CD4-positive, alpha-beta T cell (primary cell): Measurements from ENCODE around the gene SLC5A2. TPM values are rescaled to one million over a fixed set of nuclear protein-coding genes. Genes with fewer than 3 reads are reported as not detected.
"Not testable (repeated sequence)": the region's sequence is repeated elsewhere in the genome, so short reads cannot be mapped to it uniquely, and the experiment has no call there.

ENCODE experiments used
- ATAC-seq: fragments of 200-7000 bp; cut with Tn5 transposase; one replicate; pipeline ENCODE4 v1.10.0; 2022; ENCODE audit warnings: mild to moderate bottlenecking; ENCODE audit not compliant: poor library complexity
- CTCF ChIA-PET: fragments of 350-600 bp; sonication (Branson Sonifier 250); formaldehyde crosslinking; loops from one replicate; lab custom pipeline; 2021; ENCODE audit warnings: antibody characterized with exemption, inconsistent platforms; lab: Charles Lee
- POLR2A ChIA-PET: fragments of 350-600 bp; sonication (Branson Sonifier 250); formaldehyde crosslinking; loops from one replicate; lab custom pipeline; 2021; ENCODE audit warnings: antibody characterized with exemption, inconsistent platforms; lab: Charles Lee
- DNase-seq, 14 experiments: peaks; one replicate each; pipeline ENCODE4 v3.0.0-alpha.2; 2013 to 2020; ENCODE audit warnings: mixed read lengths in 2 of 14
- H3K27ac ChIP-seq, 2 donors: one replicate each; pipeline versions ENCODE4 v1.5.1 to v1.7.0; 2013; ENCODE audit warnings: low read length in 2 of 2, low read depth in 1 of 2, mild to moderate bottlenecking in 1 of 2
- H3K27me3 ChIP-seq, 2 experiments: 1 replicate in 1 of 2; 2 replicates in 1 of 2; pipeline versions ENCODE4 v1.6.1 to v1.7.0; 2013; ENCODE audit warnings: low read length in 2 of 2, control low read depth in 1 of 2, mild to moderate bottlenecking in 1 of 2, moderate library complexity in 1 of 2; ENCODE audit not compliant: insufficient read depth in 2 of 2, control insufficient read depth in 1 of 2
- H3K36me3 ChIP-seq: one replicate; pipeline ENCODE4 v1.6.1; 2013; ENCODE audit warnings: low read length, control low read depth; ENCODE audit not compliant: insufficient read depth
- H3K4me1 ChIP-seq: one replicate; pipeline ENCODE4 v1.6.1; 2013; ENCODE audit warnings: low read length, control low read depth; ENCODE audit not compliant: insufficient read depth
- H3K4me3 ChIP-seq: one replicate; pipeline ENCODE4 v1.5.1; 2013; ENCODE audit warnings: mild to moderate bottlenecking, low read length, moderate library complexity
- H3K9me3 ChIP-seq, 2 experiments: 1 replicate in 1 of 2; 2 replicates in 1 of 2; pipeline versions ENCODE4 v1.6.1 to v1.7.0; 2013; ENCODE audit warnings: low read length in 2 of 2, mild to moderate bottlenecking in 2 of 2, control low read depth in 1 of 2, moderate library complexity in 1 of 2; ENCODE audit not compliant: control insufficient read depth in 1 of 2, insufficient read depth in 1 of 2
- H3K27ac Mint-ChIP-seq: one replicate; pipeline ENCODE4 v1.8.0; 2020; ENCODE audit warnings: mixed read lengths
- H3K27me3 Mint-ChIP-seq: one replicate; pipeline ENCODE4 v1.8.0; 2021; ENCODE audit warnings: mixed read lengths
- H3K36me3 Mint-ChIP-seq: one replicate; pipeline ENCODE4 v1.8.0; 2021; ENCODE audit warnings: low read depth, mixed read lengths
- H3K4me1 Mint-ChIP-seq: one replicate; pipeline ENCODE4 v1.8.0; 2021; ENCODE audit warnings: low read depth, mixed read lengths
- H3K4me3 Mint-ChIP-seq: one replicate; pipeline ENCODE4 v1.8.0; 2020; ENCODE audit warnings: mild to moderate bottlenecking, mixed read lengths
- H3K9me3 Mint-ChIP-seq: one replicate; pipeline ENCODE4 v1.8.0; 2020; ENCODE audit warnings: mixed read lengths
- intact Hi-C, 2 experiments: fragments of 100-400 bp; cut with DNase I in 1 of 2; cut with micrococcal nuclease in 1 of 2; formaldehyde crosslinking; loops; one replicate each; pipeline versions ENCODE4 v1.15.1 to v1.9.0; 2023 to 2025; cut with DNase I, micrococcal nuclease
- total RNA-seq, 174 experiments: library from RNA in 2 of 174; stranded (reverse) in 2 of 174; gene quantifications; one replicate each; pipeline ENCODE4 v1.2.3 and lab custom pipeline; 2021 to 2026
- TF ChIP-seq, protein P1 (sequence below): fragments of 200-600 bp; IDR thresholded peaks from one replicate; pipeline ENCODE4 v1.8.0; 2022; ENCODE audit warnings: antibody characterized with exemption, mild to moderate bottlenecking

SLC5A2 gene
- total RNA-seq, 2 experiments from 2014 or later = 4.1 to 5.3 TPM

DNA sequence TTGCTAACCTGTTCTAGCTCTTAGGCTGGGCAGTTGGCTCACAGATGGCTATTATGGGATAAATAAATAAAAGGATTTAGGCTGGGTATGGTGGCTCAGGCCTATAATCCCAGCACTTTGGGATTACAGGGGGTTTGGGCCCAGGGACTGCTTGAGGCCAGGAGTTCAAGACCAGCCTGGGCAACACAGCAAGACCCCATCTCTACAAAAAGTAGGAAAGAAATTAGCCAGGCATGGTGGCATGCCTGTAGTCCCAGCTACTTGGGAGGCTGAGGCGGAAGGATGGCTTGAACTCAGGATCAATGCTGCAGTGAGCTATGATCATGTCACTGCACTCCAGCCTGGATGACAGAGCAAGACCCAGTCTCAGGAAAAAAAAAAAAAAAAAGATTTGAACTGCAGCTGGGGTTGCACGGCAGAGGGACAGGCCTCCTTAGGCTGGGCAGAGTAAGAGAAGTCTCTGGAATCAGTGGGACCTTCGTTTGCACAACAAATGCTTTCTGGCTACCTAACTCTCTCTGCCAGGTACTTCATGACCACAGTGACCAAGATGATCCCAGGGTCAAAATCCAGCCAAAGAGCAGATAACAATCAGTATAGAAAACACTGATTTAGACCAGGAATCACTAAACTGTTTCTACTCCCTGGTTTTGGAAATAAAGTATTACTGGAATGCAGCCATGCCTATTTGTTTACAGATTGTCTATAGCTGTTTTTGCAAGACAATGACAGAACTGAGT, 18.5 kb downstream of the SLC5A2 start:
- DNase-seq (no peak), ATAC-seq (no peak)
- Histone ChIP-seq H3K4me3 (no peak overlapping the region), H3K27me3 (no peaks in the 10 kb centered on the region), H3K4me1 (peaks cover 6% of the 10 kb centered on the region), H3K9me3 (no peaks in the 10 kb centered on the region), H3K27ac (no peak overlapping the region), H3K36me3 (peaks cover 52% of the 10 kb centered on the region)
- H3K4me3 Mint-ChIP-seq = no peak overlapping the region
- H3K9me3 Mint-ChIP-seq = no peaks in the 10 kb centered on the region
- POLR2A ChIA-PET = interaction anchor here (1.4 kb wide), 1 partner anchor 212 kb away, joined by 4 read pairs; a partner anchor contains a TSS
- peaks cover 29% of the 10 kb centered on the region for H3K4me1 Mint-ChIP-seq
- intact Hi-C loops = no loop called here
- H3K36me3 Mint-ChIP-seq = peaks cover 56% of the 10 kb centered on the region
- no peak overlapping the region for H3K27ac Mint-ChIP-seq
- CTCF ChIA-PET = no interaction called here
- no peaks in the 10 kb centered on the region for H3K27me3 Mint-ChIP-seq
- TF ChIP-seq, protein P1, sequence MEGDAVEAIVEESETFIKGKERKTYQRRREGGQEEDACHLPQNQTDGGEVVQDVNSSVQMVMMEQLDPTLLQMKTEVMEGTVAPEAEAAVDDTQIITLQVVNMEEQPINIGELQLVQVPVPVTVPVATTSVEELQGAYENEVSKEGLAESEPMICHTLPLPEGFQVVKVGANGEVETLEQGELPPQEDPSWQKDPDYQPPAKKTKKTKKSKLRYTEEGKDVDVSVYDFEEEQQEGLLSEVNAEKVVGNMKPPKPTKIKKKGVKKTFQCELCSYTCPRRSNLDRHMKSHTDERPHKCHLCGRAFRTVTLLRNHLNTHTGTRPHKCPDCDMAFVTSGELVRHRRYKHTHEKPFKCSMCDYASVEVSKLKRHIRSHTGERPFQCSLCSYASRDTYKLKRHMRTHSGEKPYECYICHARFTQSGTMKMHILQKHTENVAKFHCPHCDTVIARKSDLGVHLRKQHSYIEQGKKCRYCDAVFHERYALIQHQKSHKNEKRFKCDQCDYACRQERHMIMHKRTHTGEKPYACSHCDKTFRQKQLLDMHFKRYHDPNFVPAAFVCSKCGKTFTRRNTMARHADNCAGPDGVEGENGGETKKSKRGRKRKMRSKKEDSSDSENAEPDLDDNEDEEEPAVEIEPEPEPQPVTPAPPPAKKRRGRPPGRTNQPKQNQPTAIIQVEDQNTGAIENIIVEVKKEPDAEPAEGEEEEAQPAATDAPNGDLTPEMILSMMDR = no peak

DNA sequence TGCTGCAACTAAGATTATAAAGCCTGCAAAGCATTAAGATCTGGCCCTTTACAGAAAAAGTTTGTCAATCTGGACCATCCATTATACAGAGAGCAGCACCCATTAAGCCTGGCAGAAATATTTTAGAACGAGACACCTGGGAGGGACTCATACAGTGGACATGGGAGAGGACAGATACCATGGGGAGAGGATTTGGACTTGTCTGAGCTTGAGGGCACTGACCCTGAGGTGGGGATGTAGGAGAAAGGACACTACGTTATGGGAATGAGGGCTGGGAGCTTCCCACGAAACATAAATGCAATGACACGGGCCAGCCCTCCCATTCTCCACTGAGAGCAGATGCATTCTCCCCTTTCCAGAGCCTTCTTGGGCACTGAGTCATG, 19.0 kb downstream of the SLC5A2 start:
- TF ChIP-seq, protein P1 = no peak
- POLR2A ChIA-PET = no interaction called here
- H3K27ac Mint-ChIP-seq = no peak overlapping the region

DNA sequence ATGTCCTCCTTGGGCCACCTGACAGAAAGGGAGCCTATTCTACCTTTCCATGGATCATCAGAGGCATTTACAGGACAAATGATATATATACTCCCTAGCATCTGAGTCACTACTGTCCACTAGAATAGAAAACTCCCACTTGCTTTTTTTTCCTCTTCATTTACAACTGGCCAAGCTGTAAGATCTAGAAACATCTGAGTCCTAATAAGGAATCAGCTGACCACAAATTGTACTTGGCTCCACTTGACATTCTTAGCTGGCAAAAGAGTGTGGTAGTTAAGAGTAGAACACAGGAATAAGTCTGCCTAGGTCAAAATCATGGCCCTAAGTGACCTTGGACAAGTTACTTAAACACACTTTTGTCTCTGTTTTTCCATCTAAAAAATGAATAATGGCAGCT, 20.1 kb downstream of the SLC5A2 start:
- DNase-seq = no peak
- POLR2A ChIA-PET = interaction anchor here (0.7 to 1.8 kb wide), 2 partner anchors 26 to 42 kb away, joined by 3 to 4 read pairs; no protein-coding TSS in a partner anchor
- no peaks in the 10 kb centered on the region for H3K9me3 Mint-ChIP-seq
- Histone ChIP-seq H3K9me3 (no peaks in the 10 kb centered on the region), H3K4me3 (no peak overlapping the region), H3K27ac (no peak overlapping the region), H3K4me1 (peaks cover 21% of the 10 kb centered on the region), H3K36me3 (peaks cover 37% of the 10 kb centered on the region), H3K27me3 (no peaks in the 10 kb centered on the region)
- CTCF ChIA-PET = no interaction called here
- H3K36me3 Mint-ChIP-seq = peaks cover 50% of the 10 kb centered on the region
- no peak overlapping the region for H3K27ac Mint-ChIP-seq
- no peak for ATAC-seq
- H3K4me3 Mint-ChIP-seq = no peak overlapping the region
- no peaks in the 10 kb centered on the region for H3K27me3 Mint-ChIP-seq
- intact Hi-C loops = no loop called here
- H3K4me1 Mint-ChIP-seq = peaks cover 41% of the 10 kb centered on the region
- TF ChIP-seq, protein P1 = no peak

More for the DNA sequence above, 19.0 kb downstream of the SLC5A2 start:
- peaks cover 32% of the 10 kb centered on the region for H3K4me1 Mint-ChIP-seq
- H3K9me3 ChIP-seq = no peaks in the 10 kb centered on the region
- no peaks in the 10 kb centered on the region for H3K27me3 Mint-ChIP-seq
- ATAC-seq = no peak
- peaks cover 12% of the 10 kb centered on the region for H3K4me1 ChIP-seq
- DNase-seq = no peak
- no peak overlapping the region for H3K4me3 ChIP-seq
- H3K36me3 Mint-ChIP-seq = peaks cover 53% of the 10 kb centered on the region
- H3K27me3 ChIP-seq = no peaks in the 10 kb centered on the region
- H3K9me3 Mint-ChIP-seq = no peaks in the 10 kb centered on the region
- no peak overlapping the region for H3K27ac ChIP-seq
- H3K4me3 Mint-ChIP-seq = no peak overlapping the region
- intact Hi-C loops = no loop called here
- CTCF ChIA-PET = no interaction called here
- H3K36me3 ChIP-seq = peaks cover 46% of the 10 kb centered on the region

DNA sequence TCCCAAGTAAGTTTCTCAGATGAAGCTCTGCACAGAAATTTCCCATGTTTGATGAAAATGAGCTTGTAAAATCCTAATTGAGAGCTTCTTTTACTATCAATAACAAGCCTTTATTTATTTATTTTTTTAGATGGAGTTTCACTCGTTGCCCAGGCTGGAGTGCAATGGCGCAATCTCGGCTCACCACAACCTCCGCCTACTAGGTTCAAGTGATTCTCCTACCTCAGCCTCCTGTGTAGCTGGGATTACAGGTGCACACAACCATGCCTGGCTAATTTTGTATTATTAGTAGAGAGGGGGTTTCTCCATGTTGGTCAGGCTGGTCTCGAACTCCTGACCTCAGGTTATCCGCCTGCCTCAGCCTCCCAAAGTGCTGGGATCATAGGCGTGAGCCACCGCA, 20.6 kb downstream of the SLC5A2 start:
- CTCF ChIA-PET, H3K27ac Mint-ChIP-seq, DNase-seq: not testable (repeated sequence)

More for the DNA sequence above, 20.6 kb downstream of the SLC5A2 start:
- H3K4me3 Mint-ChIP-seq, H3K9me3 Mint-ChIP-seq, H3K27me3 ChIP-seq, H3K27ac ChIP-seq, H3K9me3 ChIP-seq, H3K4me3 ChIP-seq, H3K27me3 Mint-ChIP-seq, intact Hi-C loops, ATAC-seq: not testable (repeated sequence)
- Histone ChIP-seq H3K36me3 (peaks cover 32% of the 10 kb centered on the region), H3K4me1 (peaks cover 23% of the 10 kb centered on the region)
- POLR2A ChIA-PET = interaction anchor here (0.7 to 1.8 kb wide), 2 partner anchors 27 to 43 kb away, joined by 3 to 4 read pairs; no protein-coding TSS in a partner anchor
- peaks cover 48% of the 10 kb centered on the region for H3K36me3 Mint-ChIP-seq
- peaks cover 44% of the 10 kb centered on the region for H3K4me1 Mint-ChIP-seq
